Kidney glomerular epithelial cell (primary cell): Measurements from ENCODE around the gene RNF44.
A peak's percentile ranks its signal among the peaks of the same experiment; 100 is the strongest.
"Not testable (repeated sequence)": the region's sequence is repeated elsewhere in the genome, so short reads cannot be mapped to it uniquely, and the experiment has no call there.

Experiments used
- DNase-seq: peaks from one replicate; lab custom pipeline; 2025; lab: John Stamatoyannopoulos, UW

Gene RNF44

GRCh38 chr5:176519810-176520720 is 17.1 kb downstream of the RNF44 start:
- no peak for DNase-seq

- DNase-seq, result no peak
Measured at GRCh38 chr5:176517053-176517661, 20.0 kb downstream of the RNF44 start.

GRCh38 chr5:176515396-176515795 is 21.8 kb downstream of the RNF44 start:
- no peak for DNase-seq

- DNase-seq, result no peak
Measured at GRCh38 chr5:176514244-176514950, 22.8 kb downstream of the RNF44 start.

GRCh38 chr5:176513788-176514187 is 23.4 kb downstream of the RNF44 start:
- DNase-seq, result no peak

- no peak for DNase-seq
Measured at GRCh38 chr5:176508603-176509002, 28.6 kb downstream of the RNF44 start.

- DNase-seq, result no peak
Measured at GRCh38 chr5:176507911-176508310, 29.3 kb downstream of the RNF44 start.

GRCh38 chr5:176503496-176503895 is 33.7 kb downstream of the RNF44 start:
- no peak for DNase-seq

GRCh38 chr5:176501333-176501732 is 35.9 kb downstream of the RNF44 start:
- no peak for DNase-seq

GRCh38 chr5:176500511-176500910 is 36.7 kb downstream of the RNF44 start:
- no peak for DNase-seq

GRCh38 chr5:176499273-176499672 is 37.9 kb downstream of the RNF44 start:
- DNase-seq, result no peak

- DNase-seq, result no peak
Measured at GRCh38 chr5:176497852-176498251, 39.4 kb downstream of the RNF44 start.

- DNase-seq, result peak; percentile 26
Measured at GRCh38 chr5:176492431-176492830, 44.8 kb downstream of the RNF44 start.

GRCh38 chr5:176491901-176492300 is 45.3 kb downstream of the RNF44 start:
- no peak for DNase-seq

GRCh38 chr5:176491101-176491502 is 46.1 kb downstream of the RNF44 start:
- no peak for DNase-seq

GRCh38 chr5:176490301-176490700 is 46.9 kb downstream of the RNF44 start:
- DNase-seq, result no peak

- DNase-seq, result no peak
Measured at GRCh38 chr5:176489077-176489476, 48.1 kb downstream of the RNF44 start.

- not testable (repeated sequence) for DNase-seq
Measured at GRCh38 chr5:176487160-176487559, 50.0 kb downstream of the RNF44 start.

- no peak for DNase-seq
Measured at GRCh38 chr5:176486189-176486757, 50.9 kb downstream of the RNF44 start.

- no peak for DNase-seq
Measured at GRCh38 chr5:176485176-176485575, 52.0 kb downstream of the RNF44 start.

- no peak for DNase-seq
Measured at GRCh38 chr5:176481711-176482110, 55.5 kb downstream of the RNF44 start.
